Effector memory CD4-positive, alpha-beta T cell (primary cell): Measurements from ENCODE around the gene TMPRSS12.

Experiments
- DNase-seq, 3 donors: peaks; one replicate each; pipeline ENCODE4 v3.0.0-alpha.2; 2020
- H3K27ac ChIP-seq: 2 replicates; pipeline ENCODE4 v1.7.0; 2013; ENCODE audit warnings: mild to moderate bottlenecking, low read length, moderate library complexity; ENCODE audit not compliant: insufficient read depth, poor library complexity, severe bottlenecking
- H3K27me3 ChIP-seq: replicated peaks from 2 replicates; pipeline ENCODE4 v1.7.0; 2013; ENCODE audit warnings: mild to moderate bottlenecking, low read length; ENCODE audit not compliant: insufficient read depth, control insufficient read depth, poor library complexity, severe bottlenecking
- H3K36me3 ChIP-seq: 2 replicates; pipeline ENCODE4 v1.7.0; 2013; ENCODE audit warnings: mild to moderate bottlenecking, low read length, moderate library complexity; ENCODE audit not compliant: control insufficient read depth, insufficient read depth
- H3K4me1 ChIP-seq: 2 replicates; pipeline ENCODE4 v1.7.0; 2013; ENCODE audit warnings: low read length, mild to moderate bottlenecking; ENCODE audit not compliant: control insufficient read depth, insufficient read depth, poor library complexity, severe bottlenecking
- H3K4me3 ChIP-seq: 2 replicates; pipeline ENCODE4 v1.7.0; 2013; ENCODE audit warnings: low read length, low read depth, mild to moderate bottlenecking; ENCODE audit not compliant: insufficient read depth, poor library complexity, severe bottlenecking
- H3K9me3 ChIP-seq: 2 replicates; pipeline ENCODE4 v1.7.0; 2013; ENCODE audit warnings: mild to moderate bottlenecking, low read length, moderate library complexity; ENCODE audit not compliant: control insufficient read depth

The TMPRSS12 gene

DNA sequence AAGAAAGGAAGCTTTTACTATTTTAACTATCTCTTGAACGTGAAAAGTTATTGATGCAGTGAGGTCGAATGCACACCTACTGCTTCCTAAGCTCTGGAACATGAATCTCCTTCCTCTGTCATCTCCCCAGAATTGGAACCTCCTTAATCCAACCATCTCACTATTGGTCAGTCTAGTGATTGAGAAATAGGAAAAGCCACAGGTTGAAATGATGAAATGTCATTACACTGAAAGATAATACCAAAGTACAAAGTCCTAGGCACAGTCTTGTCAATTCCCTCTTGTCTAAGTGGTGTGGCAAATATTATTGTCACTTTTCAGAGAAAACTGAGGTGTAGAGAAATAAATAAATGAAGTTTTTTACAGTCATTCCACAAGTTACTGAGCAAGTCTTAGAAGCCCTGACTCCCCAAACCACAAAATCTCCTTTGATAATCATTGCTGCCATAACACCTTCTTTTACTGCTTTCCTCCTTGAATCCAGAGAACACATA, 90.1 kb downstream of the TMPRSS12 start:
- no peaks in the 10 kb centered on the region for H3K36me3 ChIP-seq
- no peak for DNase-seq
- H3K27me3 ChIP-seq = no peaks in the 10 kb centered on the region
- H3K4me3 ChIP-seq = no peak overlapping the region
- no peak overlapping the region for H3K27ac ChIP-seq
- no peaks in the 10 kb centered on the region for H3K9me3 ChIP-seq
- H3K4me1 ChIP-seq = no peaks in the 10 kb centered on the region

DNA sequence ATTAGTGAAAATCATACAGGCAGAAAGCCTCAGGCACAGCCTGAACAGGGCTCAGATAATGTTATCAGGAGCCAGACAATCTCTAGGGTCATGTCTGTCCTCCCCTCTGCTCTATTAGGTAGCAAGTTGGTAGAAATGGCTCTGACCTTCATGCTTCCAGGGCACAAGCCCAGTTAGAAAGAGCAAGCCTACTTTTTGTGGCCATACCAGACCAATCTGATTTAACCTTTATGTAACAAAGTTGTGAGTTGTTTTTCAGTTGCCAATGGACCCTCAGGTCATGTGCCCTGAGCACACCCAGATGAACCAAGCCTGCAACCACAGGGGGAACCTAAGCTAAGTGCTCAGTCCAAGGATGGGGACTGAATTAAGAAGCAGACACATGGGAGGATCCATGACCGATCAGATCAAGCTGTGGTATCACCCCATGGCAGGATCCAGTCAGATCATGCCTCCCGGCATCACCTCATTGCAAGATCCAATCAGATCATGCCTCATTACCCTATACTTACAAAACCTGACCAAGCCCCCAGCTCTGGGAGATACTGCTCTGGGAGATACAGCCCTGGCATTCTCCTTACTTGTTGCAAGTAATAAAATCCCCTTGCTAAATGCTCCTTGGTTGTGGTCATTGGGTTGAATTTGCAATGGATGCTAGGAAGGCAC, 90.9 kb downstream of the TMPRSS12 start:
- Histone ChIP-seq H3K27ac (no peak overlapping the region), H3K27me3 (no peaks in the 10 kb centered on the region), H3K4me3 (no peak overlapping the region), H3K9me3 (no peaks in the 10 kb centered on the region), H3K36me3 (no peaks in the 10 kb centered on the region), H3K4me1 (no peaks in the 10 kb centered on the region)
- DNase-seq = no peak

DNA sequence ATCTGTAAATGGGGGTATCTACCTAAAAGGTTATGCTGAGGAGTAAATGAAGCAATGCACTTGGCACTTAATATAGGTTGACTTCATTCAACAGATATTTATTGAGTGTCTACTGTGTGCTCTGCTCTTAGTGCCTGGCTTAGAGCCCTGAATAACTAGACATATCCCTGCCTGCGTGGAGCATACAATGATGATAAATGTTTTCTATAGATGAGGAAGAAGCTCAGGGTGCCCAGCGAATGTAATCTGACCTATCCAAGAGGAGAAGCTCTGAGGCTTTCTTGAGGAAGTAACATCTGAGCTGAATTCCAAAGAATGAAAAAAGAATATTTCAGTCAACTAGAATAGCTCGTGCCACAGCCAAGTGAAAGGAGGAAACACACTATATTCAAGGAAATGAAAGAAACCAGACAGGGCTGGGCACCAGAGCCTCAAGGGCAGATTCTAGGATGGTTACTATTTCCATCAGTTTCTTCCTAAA, 91.7 kb downstream of the TMPRSS12 start:
- Histone ChIP-seq H3K36me3 (no peaks in the 10 kb centered on the region), H3K27me3 (no peaks in the 10 kb centered on the region), H3K4me3 (no peak overlapping the region), H3K27ac (no peak overlapping the region), H3K4me1 (no peaks in the 10 kb centered on the region), H3K9me3 (no peaks in the 10 kb centered on the region)
- DNase-seq = no peak

DNA sequence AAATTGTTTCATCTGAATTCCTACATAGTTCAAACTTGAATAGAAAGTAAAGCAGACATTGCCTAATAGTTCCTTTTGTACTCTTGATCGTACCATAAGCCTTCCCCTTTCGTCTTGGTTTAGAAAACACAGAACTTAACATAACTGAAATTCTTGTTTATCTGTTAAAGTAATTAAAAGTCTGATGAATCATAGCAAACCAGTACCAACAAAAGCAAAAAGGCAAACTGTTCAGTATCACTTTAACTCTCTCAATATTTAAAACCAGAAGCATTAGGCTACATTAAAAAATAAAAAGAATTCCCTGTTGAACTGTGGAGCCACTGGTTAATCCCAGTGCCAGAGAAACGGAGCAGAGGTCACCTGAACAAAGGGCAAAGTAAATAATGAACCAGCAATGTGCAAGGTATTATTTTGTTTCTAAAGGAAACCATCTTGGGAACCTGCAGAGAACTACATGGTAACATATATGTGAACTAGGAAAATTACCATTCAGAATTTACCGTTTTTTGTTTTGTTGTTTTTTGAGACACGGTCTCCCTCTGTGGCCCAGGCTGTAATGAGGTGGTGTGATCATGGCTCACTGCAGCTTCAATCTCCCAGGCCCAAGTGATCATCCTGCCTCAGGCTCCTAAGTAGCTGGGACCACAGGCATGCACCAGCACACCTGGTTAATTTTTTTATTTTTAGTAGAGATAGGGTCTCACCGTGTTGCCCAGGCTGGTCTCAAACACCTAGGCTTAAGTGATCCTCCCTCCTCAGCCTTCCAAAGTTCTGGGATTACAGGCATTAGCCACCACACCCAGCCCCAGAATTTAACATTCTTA, 92.5 kb downstream of the TMPRSS12 start:
- no peak for DNase-seq
- no peak overlapping the region for H3K27ac ChIP-seq
- H3K9me3 ChIP-seq = no peaks in the 10 kb centered on the region
- H3K4me3 ChIP-seq = no peak overlapping the region
- no peaks in the 10 kb centered on the region for H3K27me3 ChIP-seq
- no peaks in the 10 kb centered on the region for H3K4me1 ChIP-seq
- no peaks in the 10 kb centered on the region for H3K36me3 ChIP-seq

DNA sequence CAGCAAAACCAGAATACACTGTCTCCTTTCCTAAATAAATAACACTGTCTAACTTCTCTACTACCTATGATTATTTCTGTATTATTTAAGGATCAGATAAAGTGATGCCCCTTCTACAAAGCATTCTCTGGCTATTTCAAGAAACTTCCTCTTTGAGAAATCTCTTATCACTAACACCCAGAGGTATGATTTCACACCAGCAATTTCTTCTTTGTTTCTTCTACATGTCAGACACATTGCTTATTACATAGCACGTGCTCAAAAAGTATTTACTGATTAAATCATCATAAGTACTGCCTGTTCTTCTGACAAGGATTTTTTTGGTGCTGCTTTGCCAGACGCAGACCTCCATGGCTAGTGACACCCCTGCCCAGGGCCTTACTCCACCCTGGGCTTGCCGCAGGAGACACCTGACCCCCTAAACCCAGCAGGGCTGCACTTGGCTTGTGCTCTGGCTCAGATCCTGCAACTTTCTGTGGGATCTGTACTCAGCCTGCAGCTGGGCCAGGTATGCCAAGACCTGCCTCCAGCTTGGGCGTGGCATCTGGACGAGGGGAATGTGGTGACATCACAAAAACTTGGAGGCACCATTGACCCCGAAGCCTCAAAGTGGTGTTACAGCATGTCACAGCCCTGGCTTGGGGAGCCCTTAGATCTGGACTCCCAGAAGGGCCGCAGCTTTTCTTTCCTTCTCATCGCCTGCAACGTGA, 94.2 kb downstream of the TMPRSS12 start:
- Histone ChIP-seq H3K9me3 (no peaks in the 10 kb centered on the region), H3K27ac (no peak overlapping the region), H3K4me1 (no peaks in the 10 kb centered on the region), H3K4me3 (no peak overlapping the region), H3K36me3 (no peaks in the 10 kb centered on the region), H3K27me3 (no peaks in the 10 kb centered on the region)
- DNase-seq = no peak
